AML-193 (cell line): ENCODE data around the gene CAMTA1.

Source experiments
- DNase-seq, 2 experiments: peaks; one replicate each; lab custom pipeline; 2025; lab: John Stamatoyannopoulos, UW

Gene CAMTA1

DNA sequence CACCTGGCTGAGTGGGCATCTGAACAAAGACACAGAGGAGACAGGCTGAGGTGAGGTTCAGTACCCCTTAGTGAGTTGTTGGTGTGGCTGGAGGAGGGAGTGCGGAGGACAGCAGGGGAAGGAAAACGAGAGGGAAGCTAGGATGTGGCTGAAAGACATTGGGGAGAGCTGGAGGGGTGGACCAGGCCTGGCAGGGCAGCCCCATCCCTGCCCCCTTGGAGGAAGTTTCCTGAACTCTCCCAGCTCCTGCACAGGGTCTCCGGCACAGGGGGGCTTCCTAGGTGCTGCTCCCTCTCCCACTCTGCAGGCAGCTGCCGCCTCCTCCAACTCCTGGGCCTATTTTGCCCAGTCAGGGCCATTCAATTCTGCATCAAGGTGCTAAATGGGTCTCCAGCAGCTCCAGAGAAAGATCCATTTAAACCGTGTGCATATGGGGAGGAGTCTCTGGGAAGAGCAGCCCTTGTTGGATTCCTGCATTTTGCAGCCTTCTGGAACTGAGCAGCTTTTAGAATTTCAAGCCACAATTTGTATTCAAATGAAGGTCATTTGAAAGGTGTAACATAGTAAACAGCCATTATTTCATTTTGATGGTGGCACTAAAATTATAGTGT is 193.9 kb downstream of the CAMTA1 start:
- no peak for DNase-seq

DNA sequence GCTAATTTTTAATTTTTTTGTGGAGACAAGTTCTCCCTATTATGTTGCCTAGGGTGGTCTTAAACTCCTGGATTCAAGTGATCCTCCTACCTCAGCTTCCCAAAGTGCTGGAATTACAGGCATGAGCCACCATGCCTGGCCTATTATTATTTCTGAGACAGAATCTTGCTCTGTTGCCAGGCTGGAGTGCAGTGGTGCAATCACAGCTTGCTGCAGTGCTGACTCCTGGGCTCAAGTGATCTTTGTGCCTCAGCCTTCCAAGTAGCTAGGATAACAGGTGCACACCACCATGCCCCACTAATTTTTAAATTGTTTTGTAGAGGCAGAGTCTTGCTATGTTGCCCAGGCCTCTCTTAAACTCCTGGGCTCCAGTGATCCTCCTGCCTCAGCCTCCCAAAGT is 196.3 kb downstream of the CAMTA1 start:
- DNase-seq, result no peak

GRCh38 chr1:6982443-6982842 is 197.2 kb downstream of the CAMTA1 start:
- DNase-seq, result no peak

- no peak for DNase-seq
Measured at GRCh38 chr1:6982860-6983259, 197.6 kb downstream of the CAMTA1 start.

GRCh38 chr1:6984536-6984935 is 199.3 kb downstream of the CAMTA1 start:
- DNase-seq, result no peak

DNA sequence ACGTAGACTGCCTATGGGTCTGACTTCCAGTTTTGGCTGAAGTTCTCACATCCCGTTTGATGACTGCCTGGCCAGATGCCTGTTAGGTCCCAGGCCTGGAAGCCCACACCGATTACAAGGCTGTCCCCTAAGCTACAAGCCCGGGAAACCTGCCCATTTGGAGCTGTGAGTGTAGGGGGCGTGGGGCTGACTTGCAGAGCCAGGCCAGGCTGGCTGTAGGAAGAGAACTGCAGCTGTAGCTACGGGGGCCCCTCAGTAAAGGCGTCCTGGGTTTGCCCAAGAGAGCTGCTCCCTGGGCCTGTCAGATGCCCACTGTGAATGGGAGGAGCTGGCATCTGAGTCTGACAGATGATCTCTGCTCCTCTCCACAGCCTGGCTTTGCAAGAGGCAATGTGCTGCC is 199.7 kb downstream of the CAMTA1 start:
- no peak for DNase-seq

DNA sequence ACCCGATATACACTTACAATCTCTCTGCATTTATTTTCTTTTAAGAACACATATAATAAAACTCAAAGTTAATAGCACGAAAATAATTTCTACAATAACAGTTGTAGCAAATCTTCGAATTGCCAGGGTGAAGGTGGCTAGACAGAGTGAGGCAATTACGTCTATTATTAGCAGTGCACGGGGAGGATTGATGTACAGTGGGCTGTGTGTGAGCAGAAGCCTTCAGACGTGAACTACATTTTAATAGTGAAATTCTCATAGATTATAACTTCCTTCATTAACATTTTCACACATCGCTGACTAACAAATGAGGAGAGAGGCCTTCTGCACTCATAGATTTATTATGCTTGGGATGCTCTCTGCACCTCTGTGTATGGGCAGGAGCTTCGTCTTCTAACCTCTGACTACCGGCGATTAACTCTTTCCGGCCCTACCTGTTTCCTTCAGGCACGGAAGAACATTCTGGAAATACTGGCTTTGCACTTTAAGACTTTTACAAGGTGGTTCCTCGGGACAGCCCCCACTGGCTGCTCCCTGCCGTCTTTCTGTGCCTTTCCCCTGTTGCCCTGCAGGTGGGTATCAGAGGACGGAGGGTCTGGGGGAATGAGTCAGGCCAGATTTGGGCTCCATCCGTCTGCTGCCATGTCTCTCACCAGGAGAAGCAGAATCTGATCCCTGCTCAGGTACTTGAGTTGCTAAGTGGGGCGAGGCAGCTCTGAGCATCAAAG is 200.5 kb downstream of the CAMTA1 start:
- DNase-seq, result no peak

- DNase-seq, result no peak
Measured at GRCh38 chr1:6986281-6986680, 201.0 kb downstream of the CAMTA1 start.

GRCh38 chr1:6987940-6988339 is 202.7 kb downstream of the CAMTA1 start:
- DNase-seq, result no peak

GRCh38 chr1:6988796-6989195 is 203.5 kb downstream of the CAMTA1 start:
- DNase-seq, result no peak

DNA sequence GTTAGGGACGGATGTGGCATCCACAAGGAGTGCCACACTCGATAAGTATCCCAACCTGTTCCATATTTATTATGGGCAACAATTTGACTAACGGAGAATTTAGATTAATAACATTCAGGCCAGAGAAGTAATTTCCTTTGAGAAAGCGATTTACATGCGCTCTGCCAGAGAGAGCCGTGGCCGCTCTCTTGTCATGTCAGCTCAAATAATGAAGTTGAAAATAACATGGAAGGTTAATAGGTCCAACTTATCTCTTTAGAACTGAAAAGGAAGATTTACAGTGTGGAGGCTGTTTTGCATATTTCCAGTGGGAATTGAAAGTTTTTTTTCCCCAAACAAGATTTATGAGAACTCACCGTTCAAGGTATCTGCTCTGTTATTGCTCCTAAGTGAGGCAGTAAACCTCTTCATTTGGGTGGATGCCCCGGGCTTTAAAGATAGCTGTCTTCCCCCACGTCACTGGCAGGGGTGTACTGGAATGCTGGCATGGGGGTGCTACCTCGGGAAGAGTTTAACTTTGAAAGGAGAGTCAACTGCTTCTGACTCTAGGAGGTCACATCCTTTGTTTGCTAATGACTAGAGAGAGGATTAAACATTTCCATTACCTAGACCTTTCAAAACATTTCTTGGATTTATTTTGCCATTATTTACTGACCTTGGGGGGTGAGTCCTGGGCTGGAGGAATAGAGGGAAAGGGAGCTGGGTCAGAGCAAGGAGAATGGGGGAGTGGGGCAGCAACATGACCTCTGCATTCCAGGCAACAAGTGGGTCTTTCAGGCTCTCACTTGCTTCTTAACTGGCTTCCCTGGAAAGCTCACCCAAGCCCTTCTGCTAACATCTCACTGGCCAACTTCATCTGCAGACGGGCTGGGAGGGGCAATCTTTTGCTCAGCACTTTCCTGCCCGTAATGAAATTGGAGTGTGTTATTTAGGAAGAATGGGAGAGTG is 204.2 kb downstream of the CAMTA1 start:
- no peak for DNase-seq

DNA sequence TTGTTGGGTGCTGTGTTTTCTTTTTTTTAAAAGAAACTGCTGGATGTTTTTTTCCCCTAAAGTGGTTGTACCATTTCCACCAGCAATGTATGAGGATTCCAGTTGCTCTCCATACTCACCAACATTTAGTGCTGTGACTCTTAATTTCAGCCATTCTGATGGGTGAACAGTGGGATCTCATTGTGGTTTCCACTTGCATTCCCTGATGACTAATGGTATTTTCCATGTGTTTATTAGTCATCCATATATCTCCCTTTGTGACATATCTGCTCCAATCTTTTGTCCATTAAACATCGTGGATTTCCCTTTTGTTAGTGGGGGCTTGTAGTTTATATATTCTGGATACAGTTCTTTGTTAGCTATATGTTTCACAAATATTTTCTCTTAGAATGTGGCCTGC is 206.0 kb downstream of the CAMTA1 start:
- no peak for DNase-seq

DNA sequence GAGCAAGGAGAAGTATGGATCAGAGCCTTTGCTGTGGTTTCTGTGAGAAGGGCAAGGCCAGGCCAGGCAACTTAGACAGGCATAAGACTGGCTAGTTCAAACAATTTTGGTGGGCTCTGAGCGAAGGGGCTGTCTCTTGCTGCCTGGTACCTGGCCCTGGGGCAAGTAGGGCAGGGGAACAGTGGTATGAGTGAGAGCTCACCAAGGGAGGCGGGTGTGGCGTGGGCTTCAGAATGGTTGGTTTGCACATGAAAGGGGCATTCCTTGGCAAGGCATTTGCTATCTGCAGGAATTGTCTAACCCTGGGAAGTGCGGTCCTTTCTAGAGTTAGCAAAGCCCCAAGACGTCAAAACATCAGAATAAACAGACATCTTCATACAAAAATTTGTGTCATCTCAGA is 210.5 kb downstream of the CAMTA1 start:
- DNase-seq, result no peak

DNA sequence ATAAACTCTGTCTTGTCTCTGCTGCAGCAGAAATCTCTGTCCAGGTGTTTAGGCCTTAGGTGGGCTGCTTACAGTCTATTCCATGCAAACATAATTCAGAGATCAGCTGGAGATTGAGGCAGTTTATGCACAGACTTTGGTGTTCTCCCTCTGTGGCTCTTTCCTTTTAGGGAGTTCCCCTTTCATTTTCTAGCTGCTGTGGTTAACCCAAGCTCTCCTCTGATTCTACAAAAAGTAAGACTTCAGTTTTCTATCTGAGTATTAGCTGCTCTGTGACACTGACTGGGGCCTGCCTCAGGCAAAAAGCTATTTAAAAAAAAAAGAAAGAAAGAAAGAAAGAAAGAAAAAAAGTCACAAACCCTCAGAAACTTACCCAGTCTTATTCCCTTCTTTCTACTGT is 211.1 kb downstream of the CAMTA1 start:
- no peak for DNase-seq

DNA sequence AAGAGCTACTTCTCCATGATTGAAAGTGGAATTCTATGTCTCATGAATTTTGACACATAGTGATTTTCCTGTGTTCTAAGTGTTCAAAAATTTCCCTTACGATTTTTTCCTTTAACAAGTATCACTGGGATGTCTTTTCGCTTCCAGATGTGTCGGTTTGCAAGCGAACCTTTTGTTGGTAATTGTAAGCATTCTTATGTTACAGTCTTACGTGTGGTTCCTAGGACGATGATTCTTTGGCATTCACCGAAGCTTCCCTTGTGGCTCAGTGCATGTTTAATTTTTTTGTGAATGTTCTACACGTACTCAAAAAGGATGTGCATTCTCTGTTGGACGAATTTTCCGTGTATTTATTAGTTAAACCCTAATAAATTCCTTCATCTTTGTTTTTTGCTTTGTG is 211.6 kb downstream of the CAMTA1 start:
- DNase-seq, result no peak

- DNase-seq, result no peak
Measured at GRCh38 chr1:6998267-6998666, 213.0 kb downstream of the CAMTA1 start.

- no peak for DNase-seq
Measured at GRCh38 chr1:6999826-7000225, 214.6 kb downstream of the CAMTA1 start.

DNA sequence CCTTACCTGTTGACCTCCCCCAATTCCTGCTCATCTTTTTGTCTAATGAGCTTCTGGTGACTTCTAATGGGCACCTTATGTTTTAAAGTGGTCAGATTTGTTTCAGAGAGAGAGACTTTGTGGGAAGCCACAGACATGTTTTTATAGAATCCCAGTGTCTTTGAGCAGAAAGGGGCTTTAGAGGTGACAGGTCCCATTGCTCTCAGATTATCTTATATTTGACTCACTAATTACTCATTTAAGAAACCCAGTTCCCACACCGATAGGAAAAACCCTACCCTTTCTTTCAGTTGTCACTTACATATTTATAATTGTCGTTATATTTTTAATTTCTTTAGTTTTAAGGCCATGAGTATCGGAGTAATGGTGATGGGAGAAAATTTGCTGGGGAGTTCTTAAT is 215.5 kb downstream of the CAMTA1 start:
- DNase-seq, result no peak

GRCh38 chr1:7002728-7003127 is 217.5 kb downstream of the CAMTA1 start:
- no peak for DNase-seq

DNA sequence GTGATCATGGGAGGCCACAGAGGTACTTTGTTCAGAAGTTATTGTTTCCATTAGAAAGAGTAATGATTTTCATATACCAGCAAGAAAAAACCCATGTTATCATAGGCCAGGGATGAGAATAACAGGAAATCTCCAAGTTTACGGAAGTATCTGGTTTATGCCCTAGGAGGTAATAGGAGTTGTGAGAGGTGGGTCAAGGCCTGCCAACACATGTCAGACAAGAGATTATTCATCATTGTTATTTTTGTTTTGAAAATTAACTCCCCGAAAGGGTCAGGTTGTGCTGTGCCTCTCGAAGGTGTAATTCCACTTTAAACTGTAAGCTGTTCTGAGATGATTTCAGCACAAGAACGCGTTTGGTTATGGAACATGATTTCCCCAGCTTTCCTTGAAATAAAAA is 218.4 kb downstream of the CAMTA1 start:
- DNase-seq, result no peak

DNA sequence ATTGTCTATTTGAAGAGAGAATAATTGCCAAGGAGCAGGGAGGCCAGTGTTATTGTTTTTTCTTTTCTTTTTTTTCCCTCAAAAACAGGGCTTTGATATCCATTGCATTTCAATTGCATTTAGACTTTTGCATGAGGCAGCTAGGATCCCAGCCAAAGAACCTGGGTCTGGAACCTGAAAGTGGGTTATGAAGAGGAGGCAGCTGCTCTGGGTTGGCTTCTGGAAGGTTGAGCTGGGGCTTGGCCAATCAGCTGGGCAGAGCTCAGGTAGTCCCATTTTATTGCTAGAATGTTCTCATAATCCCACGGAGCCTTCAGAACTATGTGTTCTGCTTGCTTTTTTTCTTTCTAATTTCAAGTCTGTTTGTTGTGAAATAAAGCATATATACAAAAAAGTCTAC is 218.9 kb downstream of the CAMTA1 start:
- no peak for DNase-seq

DNA sequence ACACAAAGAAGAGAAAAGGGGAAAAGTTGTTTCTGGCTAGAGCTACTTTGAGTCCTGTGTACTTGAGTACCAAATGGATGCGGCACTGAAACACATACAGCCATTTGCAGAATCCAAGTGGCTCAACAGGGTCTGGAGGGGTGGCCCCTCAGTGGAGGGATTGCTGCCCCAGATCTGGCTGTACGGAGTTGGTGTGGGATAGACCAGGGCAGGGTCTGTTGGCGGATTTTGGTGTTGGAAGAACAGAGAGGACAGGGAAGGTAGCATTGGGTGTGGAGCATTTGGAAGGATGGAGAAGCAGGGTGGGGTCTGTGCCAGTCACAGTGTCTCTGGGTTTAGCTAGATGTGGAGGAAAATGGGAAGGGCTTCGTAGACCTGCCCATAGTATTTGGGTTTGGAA is 220.5 kb downstream of the CAMTA1 start:
- DNase-seq, result no peak
